ENCODE data around the gene CD14. TPM values are rescaled to one million over a fixed set of nuclear protein-coding genes. Genes with fewer than 3 reads are reported as not detected.

The CD14 gene
- total RNA-seq, 1 experiment from 2014 or later: 0.63 TPM

Small RNAs within 50 kb of the gene (microRNA-seq; reads per million reads assigned to microRNA genes)
- not detected for gene MIR3655 (ENCODE audit: borderline number of aligned reads)

Other genes starting within 250 kb of the CD14 start
- gene ANKHD1, start 231.3 kb downstream of the CD14 start, total RNA-seq (2021): 89.8 to 113 TPM (median 105 TPM) in 3 replicates
- 8.4 to 9.8 TPM (median 8.8 TPM) in 3 replicates for gene EIF4EBP3, start 85.5 kb downstream of the CD14 start, total RNA-seq (2021)
- 34.5 to 37.8 TPM (median 34.6 TPM) in 3 replicates for gene SRA1, start 75.7 kb downstream of the CD14 start, total RNA-seq (2021)
- gene APBB3, start 68.6 kb downstream of the CD14 start, total RNA-seq (2021): 23.7 to 25.9 TPM (median 25.2 TPM) in 3 replicates
- gene SLC35A4, start 68.3 kb downstream of the CD14 start, total RNA-seq (2021): 74.7 to 75.7 TPM (median 74.8 TPM) in 3 replicates
- gene TMCO6, start 6.3 kb upstream of the CD14 start, total RNA-seq (2021): 28.7 to 32.6 TPM (median 32.2 TPM) in 3 replicates
- gene NDUFA2, start 14.5 kb upstream of the CD14 start, total RNA-seq (2021): 74.8 to 81.5 TPM (median 77.7 TPM) in 3 replicates
- 58.5 to 69.2 TPM (median 64.5 TPM) in 3 replicates for gene IK, start 14.7 kb upstream of the CD14 start, total RNA-seq (2021)
- gene WDR55, start 31.7 kb upstream of the CD14 start, total RNA-seq (2021): 22.1 to 25.3 TPM (median 23.5 TPM) in 3 replicates
- 2.1 to 3.3 TPM (median 2.9 TPM) in 3 replicates for gene DND1, start 40.4 kb upstream of the CD14 start, total RNA-seq (2021)
- gene HARS1, start 58.2 kb upstream of the CD14 start, total RNA-seq (2021): 51.9 to 55.6 TPM (median 52.5 TPM) in 3 replicates
- 26.8 to 28.9 TPM (median 27.7 TPM) in 3 replicates for gene HARS2, start 58.3 kb upstream of the CD14 start, total RNA-seq (2021)
- gene ZMAT2, start 67.3 kb upstream of the CD14 start, total RNA-seq (2021): 50.3 to 57.2 TPM (median 54.7 TPM) in 3 replicates
- gene PCDHA1, start 153.0 kb upstream of the CD14 start, total RNA-seq (2021): 2.2 to 2.7 TPM (median 2.4 TPM) in 3 replicates
- gene PCDHA2, start 161.7 kb upstream of the CD14 start, total RNA-seq (2021): 2.0 to 2.4 TPM (median 2.1 TPM) in 3 replicates
- gene PCDHA3, start 167.9 kb upstream of the CD14 start, total RNA-seq (2021): 3.3 to 3.4 TPM (median 3.3 TPM) in 3 replicates
- 5.4 to 6.3 TPM (median 5.6 TPM) in 3 replicates for gene PCDHA4, start 173.9 kb upstream of the CD14 start, total RNA-seq (2021)
- gene PCDHA5, start 188.4 kb upstream of the CD14 start, total RNA-seq (2021): 0.85 to 0.94 TPM (median 0.90 TPM) in 3 replicates
- 2.0 to 2.4 TPM (median 2.4 TPM) in 3 replicates for gene PCDHA6, start 194.8 kb upstream of the CD14 start, total RNA-seq (2021)
- gene PCDHA7, start 201.1 kb upstream of the CD14 start, total RNA-seq (2021): 2.3 to 2.7 TPM (median 2.4 TPM) in 3 replicates
- gene PCDHA8, start 208.0 kb upstream of the CD14 start, total RNA-seq (2021): 0.85 to 1.3 TPM (median 1.3 TPM) in 3 replicates
- gene PCDHA9, start 215.2 kb upstream of the CD14 start, total RNA-seq (2021): 1.1 to 1.5 TPM (median 1.4 TPM) in 3 replicates
- 10.8 to 12.0 TPM (median 11.6 TPM) in 3 replicates for gene PCDHA10, start 222.7 kb upstream of the CD14 start, total RNA-seq (2021)
- 5.8 to 8.7 TPM (median 7.9 TPM) in 3 replicates for gene PCDHA11, start 235.8 kb upstream of the CD14 start, total RNA-seq (2021)
- gene PCDHA12, start 242.1 kb upstream of the CD14 start, total RNA-seq (2021): 9.6 to 10.7 TPM (median 10.1 TPM) in 3 replicates
- gene PCDHA13, start 248.9 kb upstream of the CD14 start, total RNA-seq (2021): 2.4 to 3.8 TPM (median 3.0 TPM) in 3 replicates

All from WTC11 (cell line).